GM21447 (cell line): ENCODE data around the gene GGTLC2.

Experiments
- ATAC-seq: cut with Tn5 transposase; IDR thresholded peaks from one replicate; pipeline ENCODE4 v1.9.1; 2021; ENCODE audit not compliant: unreplicated experiment

GGTLC2 gene

GRCh38 chr22:22667966-22668880 lies 23.8 kb downstream of the GGTLC2 start:
- no peak for ATAC-seq

- ATAC-seq = no peak
These were observed 24.7 kb downstream of the GGTLC2 start for GRCh38 chr22:22669093-22669492.

- no peak for ATAC-seq
These were observed 25.8 kb downstream of the GGTLC2 start for GRCh38 chr22:22670076-22670795.

- no peak for ATAC-seq
These were observed 27.1 kb downstream of the GGTLC2 start for GRCh38 chr22:22671506-22671905.

- no peak for ATAC-seq
These were observed 28.7 kb downstream of the GGTLC2 start for GRCh38 chr22:22673099-22673498.

GRCh38 chr22:22673628-22674027 lies 29.2 kb downstream of the GGTLC2 start:
- ATAC-seq = no peak

- ATAC-seq = no peak
These were observed 30.1 kb downstream of the GGTLC2 start for GRCh38 chr22:22674467-22674866.

- no peak for ATAC-seq
These were observed 34.6 kb downstream of the GGTLC2 start for GRCh38 chr22:22678970-22679369.

- ATAC-seq = no peak
These were observed 36.0 kb downstream of the GGTLC2 start for GRCh38 chr22:22680396-22680795.

- no peak for ATAC-seq
These were observed 36.9 kb downstream of the GGTLC2 start for GRCh38 chr22:22681221-22681739.

GRCh38 chr22:22682196-22682595 lies 37.8 kb downstream of the GGTLC2 start:
- no peak for ATAC-seq

- ATAC-seq = no peak
These were observed 38.6 kb downstream of the GGTLC2 start for GRCh38 chr22:22682807-22683667.

GRCh38 chr22:22683668-22684361 lies 39.4 kb downstream of the GGTLC2 start:
- ATAC-seq = no peak

GRCh38 chr22:22684580-22685561 lies 40.5 kb downstream of the GGTLC2 start:
- no peak for ATAC-seq

- no peak for ATAC-seq
These were observed 41.2 kb downstream of the GGTLC2 start for GRCh38 chr22:22685586-22685985.

GRCh38 chr22:22686202-22687115 lies 42.0 kb downstream of the GGTLC2 start:
- ATAC-seq = peak; percentile 67

- ATAC-seq = no peak
These were observed 43.5 kb downstream of the GGTLC2 start for GRCh38 chr22:22687638-22688500.
